GM23338 (cell line): ENCODE results near the gene AFF1. TPM values are rescaled to one million over a fixed set of nuclear protein-coding genes. Genes with fewer than 3 reads are reported as not detected.

Source experiments
- ATAC-seq: fragments of 200-7000 bp; cut with Tn5 transposase; 3 replicates; pipeline ENCODE4 v1.9.1; 2020
- DNase-seq: peaks from one replicate; pipeline ENCODE4 v3.0.0-alpha.2; 2015; ENCODE audit warnings: low spot score
- H2AFZ ChIP-seq: fragments of 200-600 bp; sonication (generic); 2 replicates; pipeline ENCODE4 v1.8.0; 2016; ENCODE audit warnings: antibody characterized with exemption, mild to moderate bottlenecking, moderate library complexity
- H3F3A ChIP-seq: fragments of 200-600 bp; sonication (generic); replicated peaks from 2 replicates; pipeline ENCODE4 v1.8.0; 2017; ENCODE audit warnings: antibody characterized with exemption, mixed run types, low read depth
- H3K27ac ChIP-seq: fragments of 200-600 bp; sonication (generic); 2 replicates; pipeline ENCODE4 v1.6.1; 2016; ENCODE audit warnings: low read depth
- H3K27me3 ChIP-seq: fragments of 200-600 bp; sonication (generic); 2 replicates; pipeline ENCODE4 v1.8.0; 2016; ENCODE audit warnings: mild to moderate bottlenecking, mixed run types, moderate library complexity; ENCODE audit not compliant: insufficient read depth
- H3K36me3 ChIP-seq: fragments of 200-600 bp; sonication (generic); 2 replicates; pipeline ENCODE4 v1.8.0; 2016; ENCODE audit warnings: mild to moderate bottlenecking; ENCODE audit not compliant: insufficient read depth
- H3K4me1 ChIP-seq: fragments of 200-600 bp; sonication (generic); 2 replicates; pipeline ENCODE4 v1.8.0; 2016; ENCODE audit warnings: mild to moderate bottlenecking, moderate library complexity; ENCODE audit not compliant: insufficient read depth
- H3K4me2 ChIP-seq: fragments of 200-600 bp; sonication (generic); 2 replicates; pipeline ENCODE4 v1.7.1; 2017; ENCODE audit warnings: mixed run types
- H3K4me3 ChIP-seq: fragments of 200-600 bp; sonication (generic); 2 replicates; pipeline ENCODE4 v1.6.1; 2016; ENCODE audit warnings: mixed run types
- H3K79me2 ChIP-seq: fragments of 200-600 bp; sonication (generic); replicated peaks from 2 replicates; pipeline ENCODE4 v1.8.0; 2017; ENCODE audit warnings: mild to moderate bottlenecking; ENCODE audit not compliant: insufficient read depth
- H3K9me2 ChIP-seq: fragments of 200-600 bp; sonication (generic); 2 replicates; pipeline ENCODE4 v1.8.0; 2017; ENCODE audit not compliant: insufficient read depth
- H4K20me1 ChIP-seq: fragments of 200-600 bp; sonication (generic); replicated peaks from 2 replicates; pipeline ENCODE4 v1.8.0; 2017; ENCODE audit warnings: mild to moderate bottlenecking; ENCODE audit not compliant: insufficient read depth
- H3K27ac Mint-ChIP-seq: 2 replicates; pipeline ENCODE4 v1.8.0; 2020; ENCODE audit warnings: inconsistent platforms, mild to moderate bottlenecking, moderate library complexity, mixed read lengths
- H3K27me3 Mint-ChIP-seq: 3 replicates; pipeline ENCODE4 v1.8.0; 2022; ENCODE audit warnings: low read depth, mild to moderate bottlenecking, moderate library complexity, mixed read lengths, inconsistent platforms; ENCODE audit not compliant: insufficient read depth, poor library complexity
- H3K36me3 Mint-ChIP-seq: 3 replicates; pipeline ENCODE4 v1.8.0; 2021; ENCODE audit warnings: low read depth, mild to moderate bottlenecking, inconsistent platforms, moderate library complexity, mixed read lengths
- H3K4me1 Mint-ChIP-seq: 3 replicates; pipeline ENCODE4 v1.8.0; 2020; ENCODE audit warnings: mild to moderate bottlenecking, inconsistent platforms, mixed read lengths
- H3K4me3 Mint-ChIP-seq: 3 replicates; pipeline ENCODE4 v1.8.0; 2021; ENCODE audit warnings: moderate library complexity, mild to moderate bottlenecking, inconsistent platforms, mixed read lengths
- H3K9me3 Mint-ChIP-seq: 3 replicates; pipeline ENCODE4 v1.8.0; 2020; ENCODE audit warnings: moderate library complexity, mild to moderate bottlenecking, inconsistent platforms, mixed read lengths
- CREB1 ChIP-seq: fragments of 250-450 bp; sonication (Bioruptor Pico); IDR thresholded peaks from 2 replicates; pipeline ENCODE4 v1.5.0; 2020; ENCODE audit warnings: low read depth, mild to moderate bottlenecking, moderate library complexity
- ETS1 ChIP-seq: IDR thresholded peaks from 2 replicates; pipeline ENCODE4 v1.6.1; 2016; ENCODE audit warnings: antibody characterized with exemption
- EZH2phosphoT487 ChIP-seq: fragments of 200-600 bp; sonication (generic); IDR thresholded peaks from one replicate; pipeline ENCODE4 v1.8.1; 2018; ENCODE audit warnings: antibody characterized with exemption; ENCODE audit not compliant: unreplicated experiment
- JUNB ChIP-seq: IDR thresholded peaks from one replicate; pipeline ENCODE4 v1.6.1; 2016; ENCODE audit warnings: antibody characterized with exemption; ENCODE audit not compliant: unreplicated experiment
- NANOG ChIP-seq: IDR thresholded peaks from 2 replicates; pipeline ENCODE4 v1.6.1; 2016; ENCODE audit warnings: antibody characterized with exemption, borderline replicate concordance
- POLR2AphosphoS5 ChIP-seq: IDR thresholded peaks from 2 replicates; pipeline ENCODE4 v1.6.1; 2016; ENCODE audit warnings: antibody characterized with exemption, low read depth
- REST ChIP-seq: IDR thresholded peaks from one replicate; pipeline ENCODE4 v1.6.1; 2018; ENCODE audit warnings: antibody characterized with exemption; ENCODE audit not compliant: unreplicated experiment
- ZNF331 ChIP-seq: fragments of 250-450 bp; sonication (Bioruptor Pico); IDR thresholded peaks from 2 replicates; pipeline ENCODE4 v1.5.0; 2020; ENCODE audit warnings: low read depth, mild to moderate bottlenecking, moderate library complexity
- ZNF462 ChIP-seq: fragments of 250-450 bp; sonication (Bioruptor Pico); IDR thresholded peaks from 2 replicates; pipeline ENCODE4 v1.5.0; 2020; ENCODE audit warnings: mild to moderate bottlenecking, moderate library complexity
- polyA plus RNA-seq: library from polyadenylated mRNA; unstranded; fragments of >200 nt; fragmentation: Nextera tagmentation; extraction: Ambion mirVana; gene quantifications from 2 replicates; pipeline ENCODE4 v1.2.1, GENCODE V29; 2016
- total RNA-seq: library from RNA; depleted of rRNA; stranded (reverse); fragments of >200 nt; shearing (Covaris generic); gene quantifications from 2 replicates; pipeline ENCODE4 v1.2.3, GENCODE V29; 2014

AFF1 gene
- total and polyA plus RNA-seq, 2 experiments from 2014 or later: 42.6 to 67.2 TPM

- no peak for TF ChIP-seq ZNF462
- TF ChIP-seq NANOG: no peak
- TF ChIP-seq ETS1: no peak
- no peak for TF ChIP-seq JUNB
Observed at GRCh38 chr4:87171944-87172343, 237.1 kb downstream of the AFF1 start (continued).

- Histone ChIP-seq H3K79me2 (no peaks in the 10 kb centered on the region), H3F3A (no peaks in the 10 kb centered on the region), H3K27me3 (no peaks in the 10 kb centered on the region), H3K4me2 (no peak overlapping the region), H3K9me2 (no peaks in the 10 kb centered on the region), H4K20me1 (no peaks in the 10 kb centered on the region), H3K36me3 (no peaks in the 10 kb centered on the region; the same call in 1 of the 2 replicates), H3K27ac (no peak overlapping the region), H3K4me1 (no peaks in the 10 kb centered on the region), H2AFZ (no peak overlapping the region), H3K4me3 (no peak overlapping the region)
- DNase-seq: no peak
- Mint-ChIP-seq H3K4me1 (no peaks in the 10 kb centered on the region), H3K4me3 (no peak overlapping the region), H3K9me3 (no peaks in the 10 kb centered on the region), H3K27me3 (no peaks in the 10 kb centered on the region), H3K27ac (no peak overlapping the region), H3K36me3 (no peaks in the 10 kb centered on the region)
- TF ChIP-seq JUNB: no peak
- no peak for TF ChIP-seq EZH2phosphoT487
- no peak for TF ChIP-seq CREB1 (CRISPR knock-in tag)
- TF ChIP-seq REST: no peak
- TF ChIP-seq ETS1: no peak
- TF ChIP-seq NANOG: no peak
- no peak for TF ChIP-seq ZNF331
- TF ChIP-seq POLR2AphosphoS5: no peak
- no peak for ATAC-seq
Observed at GRCh38 chr4:87174672-87175071, 239.9 kb downstream of the AFF1 start.
